GM12891 (cell line): Measurements from ENCODE around the gene SKI.

Source experiments
- DNase-seq: peaks from one replicate; pipeline ENCODE4 v3.0.0; 2011; ENCODE audit warnings: low spot score; ENCODE audit not compliant: insufficient read length
- FAIRE-seq: peaks from 2 replicates; lab custom pipeline; 2011; peaks lifted over from hg19 to GRCh38; lab: Jason Lieb, UNC
- PAX5 ChIP-seq: IDR thresholded peaks from 2 replicates; pipeline ENCODE4 v1.6.1; 2011; ENCODE audit warnings: low read length, moderate library complexity, mild to moderate bottlenecking; ENCODE audit not compliant: insufficient read depth, severe bottlenecking
- POLR2A ChIP-seq: IDR thresholded peaks from 2 replicates; pipeline ENCODE4 v1.6.1; 2011; ENCODE audit warnings: low read depth, low read length, control low read depth
- POLR2AphosphoS5 ChIP-seq: IDR thresholded peaks from 2 replicates; pipeline ENCODE4 v1.6.1; 2011; ENCODE audit warnings: low read depth, low read length, control low read depth
- POU2F2 ChIP-seq: IDR thresholded peaks from 2 replicates; pipeline ENCODE4 v1.6.1; 2011; ENCODE audit warnings: low read depth, mild to moderate bottlenecking, control low read depth, low read length, moderate library complexity
- SPI1 ChIP-seq: IDR thresholded peaks from 2 replicates; pipeline ENCODE4 v1.6.1; 2011; ENCODE audit warnings: low read depth, low read length, control low read depth
- TAF1 ChIP-seq: IDR thresholded peaks from 2 replicates; pipeline ENCODE4 v1.6.1; 2011; ENCODE audit warnings: low read depth, low read length, control low read depth

The SKI gene

GRCh38 chr1:2310332-2311183 is 82.4 kb downstream of the SKI start:
- DNase-seq (no peak), FAIRE-seq (no peak)
- TF ChIP-seq POLR2A (no peak), POLR2AphosphoS5 (no peak), SPI1 (no peak), POU2F2 (no peak), PAX5 (no peak), TAF1 (no peak)

GRCh38 chr1:2311184-2312032 is 83.3 kb downstream of the SKI start:
- FAIRE-seq (peak; percentile 31), DNase-seq (peak; percentile 75)
- TF ChIP-seq SPI1 (no peak), POU2F2 (no peak), POLR2AphosphoS5 (no peak)

GRCh38 chr1:2312160-2312514 is 84.0 kb downstream of the SKI start:
- FAIRE-seq (no peak), DNase-seq (no peak)
- TF ChIP-seq POLR2AphosphoS5 (no peak), PAX5 (no peak), SPI1 (no peak), POU2F2 (no peak), POLR2A (no peak), TAF1 (no peak)

GRCh38 chr1:2312515-2313301 is 84.6 kb downstream of the SKI start:
- no peak for DNase-seq
- no peak for FAIRE-seq

GRCh38 chr1:2313651-2314261 is 85.6 kb downstream of the SKI start:
- FAIRE-seq, result no peak
- DNase-seq, result no peak
- TF ChIP-seq SPI1 (no peak), POLR2A (no peak), POLR2AphosphoS5 (no peak)

More at GRCh38 chr1:2312515-2313301, 84.6 kb downstream of the SKI start:
- no peak for TF ChIP-seq POLR2AphosphoS5
- TF ChIP-seq TAF1, result no peak
- no peak for TF ChIP-seq POU2F2
- TF ChIP-seq SPI1, result no peak
- TF ChIP-seq POLR2A, result no peak
- no peak for TF ChIP-seq PAX5

GRCh38 chr1:2314273-2314802 is 86.2 kb downstream of the SKI start:
- DNase-seq (no peak), FAIRE-seq (no peak)
- TF ChIP-seq POU2F2 (no peak), POLR2AphosphoS5 (no peak), TAF1 (no peak)

GRCh38 chr1:2314803-2315673 is 86.9 kb downstream of the SKI start:
- DNase-seq, result peak; percentile 97
- FAIRE-seq, result peak; percentile 28

GRCh38 chr1:2315674-2316450 is 87.7 kb downstream of the SKI start:
- DNase-seq (no peak), FAIRE-seq (no peak)

More at GRCh38 chr1:2314803-2315673, 86.9 kb downstream of the SKI start:
- no peak for TF ChIP-seq POLR2A
- no peak for TF ChIP-seq SPI1
- no peak for TF ChIP-seq POLR2AphosphoS5
- TF ChIP-seq TAF1, result no peak
- TF ChIP-seq POU2F2, result no peak
- no peak for TF ChIP-seq PAX5

More at GRCh38 chr1:2315674-2316450, 87.7 kb downstream of the SKI start:
- TF ChIP-seq POU2F2 (no peak), TAF1 (no peak), SPI1 (no peak)
